CD14-positive monocyte (primary cell): ENCODE measurements around the gene ZIC2. TPM values are rescaled to one million over a fixed set of nuclear protein-coding genes. Genes with fewer than 3 reads are reported as not detected.

ENCODE experiments used
- DNase-seq, 3 donors: peaks; one replicate each; pipeline ENCODE4 v3.0.0-alpha.2; 2011 to 2022
- H2AFZ ChIP-seq: 2 replicates; pipeline ENCODE4 v1.6.0; 2012; ENCODE audit warnings: mild to moderate bottlenecking, low read depth, low read length, inconsistent platforms; ENCODE audit not compliant: insufficient read depth, poor library complexity, severe bottlenecking
- H3K27ac ChIP-seq, 2 donors: 1 replicate in 1 of 2; 2 replicates in 1 of 2; pipeline ENCODE4 v1.5.1; 2012 to 2013; ENCODE audit warnings: low read length in 2 of 2, control low read depth in 1 of 2, inconsistent platforms in 1 of 2, low read depth in 1 of 2, mild to moderate bottlenecking in 1 of 2
- H3K27me3 ChIP-seq, 2 donors: one replicate each; pipeline versions ENCODE4 v1.6.0 to v1.6.1; 2011 to 2013; ENCODE audit warnings: low read length in 2 of 2; ENCODE audit not compliant: control insufficient read depth in 2 of 2, insufficient read depth in 2 of 2
- H3K36me3 ChIP-seq, 2 donors: replicated peaks in 1 of 2; 1 replicate in 1 of 2; 2 replicates in 1 of 2; pipeline versions ENCODE4 v1.5.1 to v1.6.1; 2012 to 2013; ENCODE audit warnings: low read length in 2 of 2, control low read depth in 1 of 2, inconsistent platforms in 1 of 2, mild to moderate bottlenecking in 1 of 2; ENCODE audit not compliant: insufficient read depth in 2 of 2, control insufficient read depth in 1 of 2
- H3K4me1 ChIP-seq, 2 donors: 1 replicate in 1 of 2; 2 replicates in 1 of 2; pipeline versions ENCODE4 v1.5.1 to v1.6.1; 2012 to 2013; ENCODE audit warnings: low read length in 2 of 2, control low read depth in 1 of 2, inconsistent platforms in 1 of 2, mild to moderate bottlenecking in 1 of 2, moderate library complexity in 1 of 2; ENCODE audit not compliant: insufficient read depth in 2 of 2, control insufficient read depth in 1 of 2
- H3K4me2 ChIP-seq: replicated peaks from 2 replicates; pipeline ENCODE3; 2012; ENCODE audit warnings: low read length, moderate library complexity, mild to moderate bottlenecking; ENCODE audit not compliant: poor library complexity, severe bottlenecking; ENCODE audit errors: extremely low read depth
- H3K4me3 ChIP-seq, 3 experiments: fragments of 200-600 bp in 1 of 3; sonication (generic) in 1 of 3; replicated peaks in 1 of 3; 1 replicate in 2 of 3; 2 replicates in 1 of 3; pipeline ENCODE4 v1.5.1; 2011 to 2013; ENCODE audit warnings: low read length in 3 of 3, mild to moderate bottlenecking in 3 of 3, control low read depth in 2 of 3, low read depth in 2 of 3, inconsistent platforms in 1 of 3, moderate library complexity in 1 of 3
- H3K79me2 ChIP-seq: 2 replicates; pipeline ENCODE4 v1.6.0; 2012; ENCODE audit warnings: mild to moderate bottlenecking, control low read depth, inconsistent platforms, low read length, moderate library complexity; ENCODE audit not compliant: insufficient read depth
- H3K9ac ChIP-seq: 2 replicates; pipeline ENCODE4 v1.6.0; 2017; ENCODE audit warnings: low read length, mild to moderate bottlenecking; ENCODE audit not compliant: insufficient read depth, poor library complexity, severe bottlenecking
- H3K9me3 ChIP-seq, 2 donors: replicated peaks in 1 of 2; 1 replicate in 1 of 2; 2 replicates in 1 of 2; pipeline versions ENCODE4 v1.5.1 to v1.6.1; 2012 to 2013; ENCODE audit warnings: low read length in 2 of 2, control low read depth in 1 of 2; ENCODE audit not compliant: control insufficient read depth in 1 of 2, insufficient read depth in 1 of 2
- H4K20me1 ChIP-seq: 2 replicates; pipeline ENCODE4 v1.6.0; 2012; ENCODE audit warnings: mild to moderate bottlenecking, low read length, control low read depth, moderate library complexity; ENCODE audit not compliant: insufficient read depth
- H3K27ac Mint-ChIP-seq, 7 donors: one replicate each; pipeline ENCODE4 v1.8.0; 2020; ENCODE audit warnings: mild to moderate bottlenecking in 7 of 7, mixed read lengths in 7 of 7, moderate library complexity in 6 of 7, inconsistent platforms in 2 of 7
- H3K27me3 Mint-ChIP-seq, 3 donors: one replicate each; pipeline ENCODE4 v1.8.0; 2021 to 2022; ENCODE audit warnings: low read depth in 3 of 3, mild to moderate bottlenecking in 3 of 3, mixed read lengths in 3 of 3, moderate library complexity in 3 of 3, inconsistent platforms in 1 of 3
- H3K36me3 Mint-ChIP-seq, 2 donors: one replicate each; pipeline ENCODE4 v1.8.0; 2020; ENCODE audit warnings: mixed read lengths in 2 of 2, inconsistent platforms in 1 of 2, mild to moderate bottlenecking in 1 of 2
- H3K4me1 Mint-ChIP-seq: one replicate; pipeline ENCODE4 v1.8.0; 2020; ENCODE audit warnings: mild to moderate bottlenecking, mixed read lengths
- H3K4me3 Mint-ChIP-seq, 2 donors: one replicate each; pipeline ENCODE4 v1.8.0; 2020; ENCODE audit warnings: mild to moderate bottlenecking in 2 of 2, mixed read lengths in 2 of 2, moderate library complexity in 1 of 2
- H3K9me3 Mint-ChIP-seq, 7 donors: one replicate each; pipeline ENCODE4 v1.8.0; 2020 to 2022; ENCODE audit warnings: mixed read lengths in 7 of 7, mild to moderate bottlenecking in 6 of 7, moderate library complexity in 6 of 7, inconsistent platforms in 2 of 7
- CTCF ChIP-seq: fragments of 200-600 bp; IDR thresholded peaks from one replicate; pipeline ENCODE4 v1.8.0; 2022; ENCODE audit warnings: antibody characterized with exemption, mild to moderate bottlenecking
- WGBS: methylation state at CpG from one replicate; pipeline ENCODE4 v1.1.5; 2013; ENCODE audit warnings: missing lambda C conversion rate; ENCODE audit not compliant: insufficient coverage; 5-methylcytosine and 5-hydroxymethylcytosine counted together
- intact Hi-C, 2 donors: fragments of 100-400 bp; cut with micrococcal nuclease; formaldehyde crosslinking; loops; one replicate each; pipeline versions ENCODE4 v1.15.0 to v1.15.1; 2023
- polyA plus RNA-seq, 3 donors: library from polyadenylated mRNA; depleted of rRNA in 1 of 3; unstranded in 2 of 3; stranded (reverse) in 1 of 3; fragments of 300-500 nt in 2 of 3; fragments of >200 nt in 1 of 3; fragmentation: Illumina TruSeq in 2 of 3; gene quantifications; 1 replicate in 2 of 3; 2 replicates in 1 of 3; pipeline ENCODE4 v1.2.3, GENCODE V29; 2012 to 2021

ZIC2 gene
- polyA plus RNA-seq, 3 donors: not detected

- H3K9me3 ChIP-seq: peaks cover 8 to 73% of the 10 kb centered on the region in 2 donors
Measured at GRCh38 chr13:99974296-99974938, 7.2 kb upstream of the ZIC2 start.

GRCh38 chr13:99974939-99975561, 6.5 kb upstream of the ZIC2 start:
- TF ChIP-seq CTCF: no peak
- Histone ChIP-seq H3K27me3 (peaks cover 86 to 90% of the 10 kb centered on the region in 2 donors), H3K36me3 (no peaks in the 10 kb centered on the region), H4K20me1 (no peaks in the 10 kb centered on the region), H3K79me2 (no peaks in the 10 kb centered on the region), H3K4me2 (no peak overlapping the region), H3K9me3 (peaks cover 8 to 78% of the 10 kb centered on the region in 2 donors), H3K9ac (no peak overlapping the region), H2AFZ (no peak overlapping the region), H3K27ac (no peak overlapping the region), H3K4me3 (no peak overlapping the region), H3K4me1 (peaks cover 20 to 25% of the 10 kb centered on the region in 2 donors)
- intact Hi-C loops: no loop called here
- peaks cover 0 to 52% (median 26%) of the 10 kb centered on the region in 7 donors for H3K9me3 Mint-ChIP-seq
- WGBS: 9% methylated on average over 30 of the region's 34 CpGs
- H3K4me1 Mint-ChIP-seq: peaks cover 30% of the 10 kb centered on the region
- H3K27me3 Mint-ChIP-seq: peaks cover 89 to 95% (median 89%) of the 10 kb centered on the region in 3 donors
- DNase-seq: no peak
- no peak overlapping the region for H3K27ac Mint-ChIP-seq
- peak overlapping the region in 1 of 2 donors; percentile 83 for H3K4me3 Mint-ChIP-seq
- peaks cover 1 to 18% of the 10 kb centered on the region in 2 donors for H3K36me3 Mint-ChIP-seq

More at GRCh38 chr13:99974296-99974938, 7.2 kb upstream of the ZIC2 start:
- Histone ChIP-seq H3K36me3 (no peaks in the 10 kb centered on the region), H3K4me2 (no peak overlapping the region), H3K79me2 (no peaks in the 10 kb centered on the region), H2AFZ (no peak overlapping the region), H3K4me3 (no peak overlapping the region), H3K27me3 (peaks cover 85 to 90% of the 10 kb centered on the region in 2 donors), H3K4me1 (peaks cover 15 to 22% of the 10 kb centered on the region in 2 donors), H3K9ac (no peak overlapping the region), H4K20me1 (no peaks in the 10 kb centered on the region), H3K27ac (no peak overlapping the region)
- no peak overlapping the region for H3K27ac Mint-ChIP-seq
- peaks cover 5 to 18% of the 10 kb centered on the region in 2 donors for H3K36me3 Mint-ChIP-seq
- TF ChIP-seq CTCF: no peak
- intact Hi-C loops: no loop called here
- peaks cover 86 to 94% (median 87%) of the 10 kb centered on the region in 3 donors for H3K27me3 Mint-ChIP-seq
- H3K9me3 Mint-ChIP-seq: peaks cover 0 to 56% (median 30%) of the 10 kb centered on the region in 7 donors
- peak overlapping the region in 1 of 2 donors; percentile 83 for H3K4me3 Mint-ChIP-seq
- DNase-seq: no peak
- peaks cover 31% of the 10 kb centered on the region for H3K4me1 Mint-ChIP-seq
- 10% methylated on average over 7 of the region's 18 CpGs for WGBS
